IMR-90 (cell line): ENCODE measurements around the gene CHAC1.

Experiments used
- POLR2A ChIP-seq: IDR thresholded peaks from 2 replicates; pipeline ENCODE4 v1.6.1; 2012; ENCODE audit warnings: mild to moderate bottlenecking, low read depth, low read length
- TF ChIP-seq, protein P1 (sequence below): conservative IDR thresholded peaks from 2 replicates; pipeline ENCODE4 v1.5.1; 2012; ENCODE audit warnings: mild to moderate bottlenecking, low read depth, low read length, improper control_type of control experiment

DNA sequence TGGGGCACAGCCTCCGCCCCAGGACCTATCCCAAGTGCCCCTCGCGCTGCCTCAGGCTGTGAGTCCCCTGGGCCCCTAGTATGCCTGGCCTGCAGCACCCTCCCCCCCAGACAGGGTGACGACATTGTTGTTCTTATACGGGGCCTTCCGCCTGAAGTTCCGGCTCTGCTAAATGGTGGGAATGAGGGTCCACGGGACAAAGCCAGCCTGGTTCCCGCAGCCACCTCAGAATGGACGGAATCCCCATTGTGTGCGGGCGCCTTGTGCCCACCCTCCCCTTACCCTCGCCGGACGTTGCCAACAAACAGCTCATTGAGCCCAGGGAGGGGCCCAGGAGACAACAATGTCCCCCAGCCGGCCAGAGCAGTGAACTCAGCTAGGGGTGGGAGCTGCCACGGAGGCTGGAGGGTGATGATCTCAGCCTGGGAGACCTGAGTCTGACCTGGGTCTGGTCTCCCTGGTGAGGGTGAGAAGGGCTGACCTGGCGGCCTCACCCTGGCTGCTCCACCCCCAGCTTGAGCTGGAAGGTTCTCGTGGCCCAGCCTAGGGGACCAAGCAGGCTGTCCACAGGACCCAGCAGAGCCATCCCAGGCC lies 34.4 kb upstream of the CHAC1 start:
- TF ChIP-seq, protein P1, sequence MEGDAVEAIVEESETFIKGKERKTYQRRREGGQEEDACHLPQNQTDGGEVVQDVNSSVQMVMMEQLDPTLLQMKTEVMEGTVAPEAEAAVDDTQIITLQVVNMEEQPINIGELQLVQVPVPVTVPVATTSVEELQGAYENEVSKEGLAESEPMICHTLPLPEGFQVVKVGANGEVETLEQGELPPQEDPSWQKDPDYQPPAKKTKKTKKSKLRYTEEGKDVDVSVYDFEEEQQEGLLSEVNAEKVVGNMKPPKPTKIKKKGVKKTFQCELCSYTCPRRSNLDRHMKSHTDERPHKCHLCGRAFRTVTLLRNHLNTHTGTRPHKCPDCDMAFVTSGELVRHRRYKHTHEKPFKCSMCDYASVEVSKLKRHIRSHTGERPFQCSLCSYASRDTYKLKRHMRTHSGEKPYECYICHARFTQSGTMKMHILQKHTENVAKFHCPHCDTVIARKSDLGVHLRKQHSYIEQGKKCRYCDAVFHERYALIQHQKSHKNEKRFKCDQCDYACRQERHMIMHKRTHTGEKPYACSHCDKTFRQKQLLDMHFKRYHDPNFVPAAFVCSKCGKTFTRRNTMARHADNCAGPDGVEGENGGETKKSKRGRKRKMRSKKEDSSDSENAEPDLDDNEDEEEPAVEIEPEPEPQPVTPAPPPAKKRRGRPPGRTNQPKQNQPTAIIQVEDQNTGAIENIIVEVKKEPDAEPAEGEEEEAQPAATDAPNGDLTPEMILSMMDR: no peak
- TF ChIP-seq POLR2A: no peak
